ENCODE data around the gene FOXA1. TPM values are rescaled to one million over a fixed set of nuclear protein-coding genes. Genes with fewer than 3 reads are reported as not detected.

The FOXA1 gene
- total RNA-seq, 1 experiment from 2014 or later: 212 TPM

DNA sequence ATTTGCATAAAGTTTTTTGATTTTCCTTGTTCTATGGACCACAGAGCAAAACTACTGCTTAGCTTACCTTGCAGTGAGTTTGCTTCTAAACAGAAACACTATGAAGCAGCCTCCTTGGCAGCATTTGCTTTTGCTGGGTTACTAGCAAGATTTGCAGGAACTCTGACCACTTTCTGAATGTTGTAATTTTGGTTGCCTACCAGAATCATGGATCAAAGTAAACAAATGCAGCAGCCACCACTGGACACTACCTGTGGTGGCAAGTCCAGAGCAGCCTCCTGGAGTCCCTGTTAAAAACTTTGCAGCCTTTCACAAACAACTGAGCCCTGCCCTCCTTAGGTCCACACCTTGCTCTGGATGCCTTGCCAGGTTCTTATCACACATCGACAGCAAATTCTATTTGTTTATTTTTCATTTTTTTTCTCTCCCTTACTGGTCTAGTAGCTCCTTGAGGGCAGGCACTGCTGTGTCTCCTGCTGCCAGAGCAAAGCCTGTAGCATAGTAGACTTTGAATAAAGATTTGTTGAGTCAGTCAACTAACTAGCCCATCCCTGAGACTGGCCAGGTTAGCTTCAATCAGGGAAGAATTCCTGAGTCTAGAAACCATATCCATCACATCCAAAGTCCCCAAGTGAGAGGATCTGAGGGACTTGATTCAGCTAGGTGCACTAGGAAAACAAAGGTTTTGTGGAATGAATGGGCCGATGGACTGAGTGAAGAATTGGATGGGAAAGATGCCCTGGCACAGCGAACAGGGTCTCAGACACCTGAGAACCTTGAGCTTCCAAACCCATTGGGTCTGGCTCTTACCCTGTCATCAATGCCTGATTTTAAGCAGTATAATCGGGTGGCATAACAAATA lies 6.1 kb upstream of the FOXA1 start:
- TF ChIP-seq EZH2 (IDR thresholded peaks at IDR 0.05; ENCODE audit: low read length, unreplicated experiment): no peak
- Histone ChIP-seq H3K4me1 (ENCODE audit: insufficient read depth, low read length) (peaks cover 47% of the 10 kb centered on the region), H3K27ac (ENCODE audit: low read length) (peak overlapping the region; percentile 99), H3K36me3 (ENCODE audit: low read depth, low read length) (no peaks in the 10 kb centered on the region), H3K27me3 (ENCODE audit: low read length) (no peaks in the 10 kb centered on the region), H4K20me1 (ENCODE audit: low read length) (no peaks in the 10 kb centered on the region), H3K9me3 (ENCODE audit: low read length) (no peaks in the 10 kb centered on the region), H3K79me2 (ENCODE audit: low read length) (peaks cover 54% of the 10 kb centered on the region), H3K9me2 (replicated peaks; ENCODE audit: low read length) (no peaks in the 10 kb centered on the region), H3K4me2 (ENCODE audit: low read length) (peak overlapping the region; percentile 84), H3K9ac (ENCODE audit: low read length) (peak overlapping the region; percentile 99; the same call in 1 of the 2 replicates), H3F3A (ENCODE audit: low read length, unreplicated experiment) (no peaks in the 10 kb centered on the region), H2AFZ (ENCODE audit: low read length) (no peak overlapping the region), H3K4me3 (ENCODE audit: low read length) (peak overlapping the region; percentile 93; the same call in 1 of the 2 replicates)
- intact Hi-C loops (cut with micrococcal nuclease): loop anchor here (2.0 kb wide), 1 partner anchor 40 kb away; no protein-coding TSS in a partner anchor
- ATAC-seq (no peak), DNase-seq (peak; percentile 38)
- CTCF ChIA-PET: interaction anchor here (0.9 kb wide), 1 partner anchor 96 kb away, joined by 3 read pairs; no protein-coding TSS in a partner anchor
- POLR2A ChIA-PET (ENCODE audit: unreplicated experiment): interaction anchor here (0.5 to 0.7 kb wide), 2 partner anchors 16 to 226 kb away, joined by 3 to 4 read pairs; no protein-coding TSS in a partner anchor
- no TSS peak for BruUV-seq (replicated peaks)

DNA sequence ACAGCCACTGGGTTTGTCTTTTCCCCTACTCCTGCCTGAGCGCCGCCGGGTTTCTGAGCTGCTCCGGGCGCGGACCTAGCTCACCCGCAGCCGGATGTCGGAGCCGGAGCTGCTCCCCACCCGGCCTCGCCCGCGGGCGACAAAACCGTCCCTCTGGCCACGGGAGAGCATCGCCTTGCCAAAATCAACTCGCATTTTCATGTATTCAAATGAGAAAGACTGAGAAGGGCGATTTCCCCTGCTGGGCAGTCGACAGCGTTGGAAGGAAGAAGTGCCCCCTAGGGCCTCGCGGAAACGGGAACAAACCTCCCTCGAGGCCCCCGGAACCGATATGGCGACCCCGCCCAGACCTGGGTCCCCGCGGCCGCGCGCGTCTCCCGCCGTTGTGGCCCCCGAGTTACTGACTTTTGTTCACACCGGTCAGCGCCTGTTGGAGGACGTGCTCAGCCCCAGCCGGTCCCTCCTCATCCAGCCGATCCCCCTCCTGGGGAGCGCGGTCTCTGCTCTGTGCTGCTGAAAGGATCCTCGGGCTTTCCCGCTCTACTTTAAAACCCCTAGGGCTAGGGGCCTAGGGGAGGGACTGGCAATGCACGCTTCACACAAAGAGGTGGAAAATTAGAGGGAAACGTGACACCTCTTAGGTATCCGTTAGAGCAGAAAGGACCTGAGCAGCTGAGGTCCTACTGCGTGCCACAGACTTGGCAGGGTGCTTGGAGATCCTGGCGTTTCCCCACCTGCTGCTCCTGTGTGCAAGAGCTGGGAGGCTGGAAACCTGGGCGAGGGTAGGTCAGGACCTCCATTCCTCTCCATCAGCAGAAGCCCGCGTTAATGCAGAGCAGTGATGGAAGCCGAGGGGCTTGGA lies 4.7 kb upstream of the FOXA1 start:
- intact Hi-C loops (cut with micrococcal nuclease): loop anchor here (2.0 kb wide), 2 partner anchors 41 to 97 kb away; no protein-coding TSS in a partner anchor
- Histone ChIP-seq H2AFZ (ENCODE audit: low read length) (peak overlapping the region; percentile 55), H3K27ac (ENCODE audit: low read length) (peak overlapping the region; percentile 99)

More for the DNA sequence above, 4.7 kb upstream of the FOXA1 start:
- ATAC-seq (peak; percentile 4), DNase-seq (peak; percentile 63)
- Histone ChIP-seq H3K4me1 (ENCODE audit: insufficient read depth, low read length) (peaks cover 47% of the 10 kb centered on the region), H3K9ac (ENCODE audit: low read length) (peak overlapping the region; percentile 99), H3F3A (ENCODE audit: low read length, unreplicated experiment) (no peaks in the 10 kb centered on the region), H3K4me3 (ENCODE audit: low read length) (peak overlapping the region; percentile 93), H3K36me3 (ENCODE audit: low read depth, low read length) (no peaks in the 10 kb centered on the region), H3K27me3 (ENCODE audit: low read length) (no peaks in the 10 kb centered on the region), H3K9me3 (ENCODE audit: low read length) (no peaks in the 10 kb centered on the region), H3K4me2 (ENCODE audit: low read length) (peak overlapping the region; percentile 84), H3K9me2 (replicated peaks; ENCODE audit: low read length) (no peaks in the 10 kb centered on the region), H3K79me2 (ENCODE audit: low read length) (peaks cover 56% of the 10 kb centered on the region), H4K20me1 (ENCODE audit: low read length) (no peaks in the 10 kb centered on the region)
- no TSS peak for BruUV-seq (replicated peaks)
- TF ChIP-seq EZH2phosphoT487 (IDR thresholded peaks at IDR 0.05; ENCODE audit: borderline replicate concordance, low read length) (no peak), EZH2 (IDR thresholded peaks at IDR 0.05; ENCODE audit: low read length, unreplicated experiment) (no peak)
- TF ChIP-seq, protein P1, sequence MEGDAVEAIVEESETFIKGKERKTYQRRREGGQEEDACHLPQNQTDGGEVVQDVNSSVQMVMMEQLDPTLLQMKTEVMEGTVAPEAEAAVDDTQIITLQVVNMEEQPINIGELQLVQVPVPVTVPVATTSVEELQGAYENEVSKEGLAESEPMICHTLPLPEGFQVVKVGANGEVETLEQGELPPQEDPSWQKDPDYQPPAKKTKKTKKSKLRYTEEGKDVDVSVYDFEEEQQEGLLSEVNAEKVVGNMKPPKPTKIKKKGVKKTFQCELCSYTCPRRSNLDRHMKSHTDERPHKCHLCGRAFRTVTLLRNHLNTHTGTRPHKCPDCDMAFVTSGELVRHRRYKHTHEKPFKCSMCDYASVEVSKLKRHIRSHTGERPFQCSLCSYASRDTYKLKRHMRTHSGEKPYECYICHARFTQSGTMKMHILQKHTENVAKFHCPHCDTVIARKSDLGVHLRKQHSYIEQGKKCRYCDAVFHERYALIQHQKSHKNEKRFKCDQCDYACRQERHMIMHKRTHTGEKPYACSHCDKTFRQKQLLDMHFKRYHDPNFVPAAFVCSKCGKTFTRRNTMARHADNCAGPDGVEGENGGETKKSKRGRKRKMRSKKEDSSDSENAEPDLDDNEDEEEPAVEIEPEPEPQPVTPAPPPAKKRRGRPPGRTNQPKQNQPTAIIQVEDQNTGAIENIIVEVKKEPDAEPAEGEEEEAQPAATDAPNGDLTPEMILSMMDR (conservative IDR thresholded peaks at IDR 0.05; ENCODE audit: low read depth, low read length): no peak; the same call in 1 of the 2 replicates
- CTCF ChIA-PET: interaction anchor here (1.0 to 1.1 kb wide), 3 partner anchors 98 to 353 kb away, joined by 3 to 4 read pairs (median 4); no protein-coding TSS in a partner anchor
- POLR2A ChIA-PET (ENCODE audit: unreplicated experiment): interaction anchor here (0.5 to 0.8 kb wide), 5 partner anchors 15 to 760 kb away, joined by 3 read pairs; no protein-coding TSS in a partner anchor
